ENCODE results near the gene KHDRBS2. TPM values are rescaled to one million over a fixed set of nuclear protein-coding genes. Genes with fewer than 3 reads are reported as not detected.

Gene KHDRBS2
- total and polyA plus RNA-seq, 2 of the 13 experiments (the other 11 are each of a cell fraction or from before 2014, with no cell fraction given) = not detected

- no peaks in the 10 kb centered on the region for H3K4me1 ChIP-seq (ENCODE audit: insufficient read depth, low read length)
- no TSS peak for BruUV-seq (replicated peaks)
- no peak overlapping the region for H2AFZ ChIP-seq (ENCODE audit: low read length)
- POLR2A ChIA-PET = no interaction called here
- intact Hi-C loops (cut with micrococcal nuclease; ENCODE audit: unreplicated experiment) (no loop called here), in situ Hi-C loops (cut with HindIII; ENCODE audit: extremely low pct_ligation_motif_present, low pct_unique_long_range_greater_than_20kb) (no loop called here)
- no peaks in the 10 kb centered on the region for H3K9me3 ChIP-seq (ENCODE audit: low read length)
- no peaks in the 10 kb centered on the region for H3K27me3 ChIP-seq (ENCODE audit: control insufficient read depth in 1 of 2, insufficient read depth in 2 of 2, low read length in 2 of 2)
- no peaks in the 10 kb centered on the region for H3K36me3 ChIP-seq (replicated peaks in 1 of 2; ENCODE audit: control insufficient read depth in 1 of 2, insufficient read depth in 2 of 2, low read length in 2 of 2)
- no peak overlapping the region for H3K4me3 ChIP-seq (replicated peaks in 1 of 3; ENCODE audit: insufficient read depth in 1 of 3, low read depth in 2 of 3, low read length in 3 of 3)
- H3K27ac ChIP-seq (ENCODE audit: extremely low read length, insufficient read depth, low read length) = no peak overlapping the region
- ATAC-seq = no peak
- CTCF ChIA-PET (ENCODE audit: low intra/inter-chr PET ratio, low total read pairs) = no interaction called here
- under 1% methylated on average over 4 of the region's 4 CpGs for WGBS (ENCODE audit: low lambda C conversion rate)
- H3K79me2 ChIP-seq (ENCODE audit: insufficient read depth, low read length) = no peaks in the 10 kb centered on the region
- FAIRE-seq = no peak
- DNase-seq (ENCODE audit: low spot score) = no peak
- no peak overlapping the region for H3K4me2 ChIP-seq (ENCODE audit: low read depth, low read length)
- no peaks in the 10 kb centered on the region for H4K20me1 ChIP-seq (ENCODE audit: insufficient read depth, low read length)
- no peak overlapping the region for H3K9ac ChIP-seq (ENCODE audit: insufficient read depth, low read depth, low read length)
- TF ChIP-seq SIX4 (CRISPR knock-in tag; IDR thresholded peaks at IDR 0.05) (no peak), TBP (CRISPR knock-in tag; IDR thresholded peaks at IDR 0.05) (no peak), TSC22D2 (CRISPR knock-in tag; IDR thresholded peaks at IDR 0.05; ENCODE audit: borderline replicate concordance) (no peak), U2AF1 (optimal IDR thresholded peaks at IDR 0.05; ENCODE audit: low read depth, low read length) (no peak), ZNF292 (CRISPR knock-in tag; IDR thresholded peaks at IDR 0.05; ENCODE audit: borderline replicate concordance, low read depth) (no peak), ZNF317 (CRISPR knock-in tag; IDR thresholded peaks at IDR 0.05) (no peak), TFDP2 (CRISPR knock-in tag; IDR thresholded peaks at IDR 0.05) (no peak), SALL2 (CRISPR knock-in tag; IDR thresholded peaks at IDR 0.05) (no peak), DR1 (CRISPR knock-in tag; IDR thresholded peaks at IDR 0.05) (no peak), ZNF724P (CRISPR knock-in tag; IDR thresholded peaks at IDR 0.05; ENCODE audit: borderline replicate concordance) (no peak), TBX2 (CRISPR knock-in tag; IDR thresholded peaks at IDR 0.05; ENCODE audit: borderline replicate concordance) (no peak), ZGPAT (CRISPR knock-in tag; IDR thresholded peaks at IDR 0.05) (no peak), SMAD9 (CRISPR knock-in tag; IDR thresholded peaks at IDR 0.05) (no peak), TCF7 (IDR thresholded peaks at IDR 0.05; ENCODE audit: low read depth) (no peak)
- TF ChIP-seq, protein P1, sequence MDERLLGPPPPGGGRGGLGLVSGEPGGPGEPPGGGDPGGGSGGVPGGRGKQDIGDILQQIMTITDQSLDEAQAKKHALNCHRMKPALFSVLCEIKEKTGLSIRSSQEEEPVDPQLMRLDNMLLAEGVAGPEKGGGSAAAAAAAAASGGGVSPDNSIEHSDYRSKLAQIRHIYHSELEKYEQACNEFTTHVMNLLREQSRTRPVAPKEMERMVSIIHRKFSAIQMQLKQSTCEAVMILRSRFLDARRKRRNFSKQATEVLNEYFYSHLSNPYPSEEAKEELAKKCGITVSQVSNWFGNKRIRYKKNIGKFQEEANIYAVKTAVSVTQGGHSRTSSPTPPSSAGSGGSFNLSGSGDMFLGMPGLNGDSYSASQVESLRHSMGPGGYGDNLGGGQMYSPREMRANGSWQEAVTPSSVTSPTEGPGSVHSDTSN (CRISPR knock-in tag; IDR thresholded peaks at IDR 0.05) = no peak
- TF ChIP-seq, protein P2, sequence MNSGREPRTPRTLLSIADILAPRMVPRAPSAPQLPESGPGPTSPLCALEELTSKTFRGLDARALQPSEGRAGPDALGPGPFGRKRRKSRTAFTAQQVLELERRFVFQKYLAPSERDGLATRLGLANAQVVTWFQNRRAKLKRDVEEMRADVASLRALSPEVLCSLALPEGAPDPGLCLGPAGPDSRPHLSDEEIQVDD (CRISPR knock-in tag; IDR thresholded peaks at IDR 0.05; ENCODE audit: borderline replicate concordance) = no peak
- TF ChIP-seq, protein P3, sequence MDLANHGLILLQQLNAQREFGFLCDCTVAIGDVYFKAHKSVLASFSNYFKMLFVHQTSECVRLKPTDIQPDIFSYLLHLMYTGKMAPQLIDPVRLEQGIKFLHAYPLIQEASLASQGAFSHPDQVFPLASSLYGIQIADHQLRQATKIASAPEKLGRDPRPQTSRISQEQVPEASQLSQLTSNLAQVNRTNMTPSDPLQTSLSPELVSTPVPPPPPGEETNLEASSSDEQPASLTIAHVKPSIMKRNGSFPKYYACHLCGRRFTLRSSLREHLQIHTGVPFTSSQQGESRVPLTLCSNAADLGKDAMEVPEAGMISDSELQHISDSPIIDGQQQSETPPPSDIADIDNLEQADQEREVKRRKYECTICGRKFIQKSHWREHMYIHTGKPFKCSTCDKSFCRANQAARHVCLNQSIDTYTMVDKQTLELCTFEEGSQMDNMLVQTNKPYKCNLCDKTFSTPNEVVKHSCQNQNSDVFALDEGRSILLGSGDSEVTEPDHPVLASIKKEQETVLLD (CRISPR knock-in tag; IDR thresholded peaks at IDR 0.05; ENCODE audit: low read depth) = no peak
- TF ChIP-seq, protein P4, sequence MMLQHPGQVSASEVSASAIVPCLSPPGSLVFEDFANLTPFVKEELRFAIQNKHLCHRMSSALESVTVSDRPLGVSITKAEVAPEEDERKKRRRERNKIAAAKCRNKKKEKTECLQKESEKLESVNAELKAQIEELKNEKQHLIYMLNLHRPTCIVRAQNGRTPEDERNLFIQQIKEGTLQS (CRISPR knock-in tag; IDR thresholded peaks at IDR 0.05) = no peak
- TF ChIP-seq, protein P5, sequence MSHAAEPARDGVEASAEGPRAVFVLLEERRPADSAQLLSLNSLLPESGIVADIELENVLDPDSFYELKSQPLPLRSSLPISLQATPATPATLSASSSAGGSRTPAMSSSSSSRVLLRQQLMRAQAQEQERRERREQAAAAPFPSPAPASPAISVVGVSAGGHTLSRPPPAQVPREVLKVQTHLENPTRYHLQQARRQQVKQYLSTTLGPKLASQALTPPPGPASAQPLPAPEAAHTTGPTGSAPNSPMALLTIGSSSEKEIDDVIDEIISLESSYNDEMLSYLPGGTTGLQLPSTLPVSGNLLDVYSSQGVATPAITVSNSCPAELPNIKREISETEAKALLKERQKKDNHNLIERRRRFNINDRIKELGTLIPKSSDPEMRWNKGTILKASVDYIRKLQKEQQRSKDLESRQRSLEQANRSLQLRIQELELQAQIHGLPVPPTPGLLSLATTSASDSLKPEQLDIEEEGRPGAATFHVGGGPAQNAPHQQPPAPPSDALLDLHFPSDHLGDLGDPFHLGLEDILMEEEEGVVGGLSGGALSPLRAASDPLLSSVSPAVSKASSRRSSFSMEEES (CRISPR knock-in tag; IDR thresholded peaks at IDR 0.05) = no peak
Observed at GRCh38 chr6:62217866-62218265, 68.2 kb downstream of the KHDRBS2 start.

Measured in HepG2 (cell line).